Neural cell (in vitro differentiated cells): ENCODE data around the gene LIMS1. TPM values are rescaled to one million over a fixed set of nuclear protein-coding genes. Genes with fewer than 3 reads are reported as not detected.

Experiments
- H2AFZ ChIP-seq: fragments of 200-600, 300-800 bp; sonication (generic), shearing (Covaris generic); 2 replicates; pipeline ENCODE4 v1.6.0; 2014; ENCODE audit warnings: low read depth, mild to moderate bottlenecking, antibody characterized with exemption, low read length, moderate library complexity
- H3F3A ChIP-seq: fragments of 200-600 bp; shearing (Covaris generic); 2 replicates; pipeline ENCODE4 v1.6.1; 2016; ENCODE audit warnings: mild to moderate bottlenecking, moderate library complexity, mixed read lengths, antibody characterized with exemption, low read length; ENCODE audit not compliant: insufficient read depth, poor library complexity, severe bottlenecking
- H3K27ac ChIP-seq: fragments of 200-600, 300-800 bp; sonication (generic), shearing (Covaris generic); 2 replicates; pipeline ENCODE4 v1.5.1; 2014; ENCODE audit warnings: mild to moderate bottlenecking, low read length, moderate library complexity
- H3K27me3 ChIP-seq: fragments of 300-800, 200-600 bp; sonication (generic), shearing (Covaris generic); 2 replicates; pipeline ENCODE4 v1.6.0; 2014; ENCODE audit warnings: mild to moderate bottlenecking, low read depth, low read length, moderate library complexity; ENCODE audit not compliant: insufficient read depth
- H3K36me3 ChIP-seq: fragments of 300-800, 200-600 bp; sonication (generic), shearing (Covaris generic); 2 replicates; pipeline ENCODE4 v1.5.1; 2014; ENCODE audit warnings: mild to moderate bottlenecking, antibody characterized with exemption, low read length, moderate library complexity; ENCODE audit not compliant: insufficient read depth
- H3K4me2 ChIP-seq: fragments of 300-800, 200-600 bp; sonication (generic), shearing (Covaris generic); 2 replicates; pipeline ENCODE4 v1.6.0; 2014; ENCODE audit warnings: mild to moderate bottlenecking, low read length
- H3K4me3 ChIP-seq: fragments of 300-800, 200-600 bp; sonication (generic), shearing (Covaris generic); 2 replicates; pipeline ENCODE4 v1.5.1; 2014; ENCODE audit warnings: mild to moderate bottlenecking, low read length, moderate library complexity
- H3K79me2 ChIP-seq: fragments of 200-600 bp; shearing (Covaris generic); replicated peaks from 2 replicates; pipeline ENCODE4 v1.6.0; 2014; ENCODE audit warnings: mild to moderate bottlenecking, low read length, moderate library complexity; ENCODE audit not compliant: insufficient read depth
- H3K9ac ChIP-seq: fragments of 300-800, 200-600 bp; sonication (generic), shearing (Covaris generic); 2 replicates; pipeline ENCODE4 v1.6.1; 2016; ENCODE audit warnings: mild to moderate bottlenecking, low read length, mixed read lengths
- H3K9me2 ChIP-seq: fragments of 200-600 bp; shearing (Covaris generic); 2 replicates; pipeline ENCODE4 v1.6.1; 2016; ENCODE audit warnings: mild to moderate bottlenecking, low read length, mixed read lengths; ENCODE audit not compliant: insufficient read depth
- H3K9me3 ChIP-seq: fragments of 200-600, 300-800 bp; sonication (generic), shearing (Covaris generic); 2 replicates; pipeline ENCODE4 v1.6.1; 2016; ENCODE audit warnings: mild to moderate bottlenecking, mixed run types, low read length, moderate library complexity, mixed read lengths
- H4K20me1 ChIP-seq: fragments of 200-600 bp; shearing (Covaris generic); 2 replicates; pipeline ENCODE4 v1.6.1; 2016; ENCODE audit warnings: mild to moderate bottlenecking, mixed run types; ENCODE audit not compliant: insufficient read depth
- CTCF ChIP-seq: fragments of 450-650 bp; IDR thresholded peaks from 2 replicates; pipeline ENCODE4 v1.5.1; 2014; ENCODE audit warnings: antibody characterized with exemption, mild to moderate bottlenecking, moderate library complexity; ENCODE audit not compliant: poor library complexity, severe bottlenecking
- EP300 ChIP-seq: fragments of 450-650 bp; conservative IDR thresholded peaks from 2 replicates; pipeline ENCODE4 v1.6.1; 2014; ENCODE audit warnings: antibody characterized with exemption, mild to moderate bottlenecking, moderate library complexity; ENCODE audit not compliant: poor library complexity, severe bottlenecking
- EZH2 ChIP-seq: fragments of 200-600, 300-800 bp; shearing (Covaris generic), sonication (generic); IDR thresholded peaks from 2 replicates; pipeline ENCODE4 v1.6.1; 2014; ENCODE audit warnings: antibody characterized with exemption, low read length, borderline replicate concordance, mild to moderate bottlenecking; ENCODE audit not compliant: insufficient read depth, poor library complexity, severe bottlenecking
- MXI1 ChIP-seq: fragments of 450-650 bp; conservative IDR thresholded peaks from 2 replicates; pipeline ENCODE4 v1.6.1; 2014; ENCODE audit warnings: antibody characterized with exemption, mild to moderate bottlenecking; ENCODE audit not compliant: poor library complexity, severe bottlenecking
- POLR2AphosphoS5 ChIP-seq: IDR thresholded peaks from 2 replicates; pipeline ENCODE4 v1.6.1; 2012
- RAD21 ChIP-seq: fragments of 450-650 bp; conservative IDR thresholded peaks from 2 replicates; pipeline ENCODE4 v1.6.1; 2014; ENCODE audit warnings: antibody characterized with exemption, mild to moderate bottlenecking, moderate library complexity
- REST ChIP-seq: IDR thresholded peaks from 2 replicates; pipeline ENCODE4 v1.6.1; 2012; ENCODE audit warnings: borderline replicate concordance
- SMC3 ChIP-seq: fragments of 450-650 bp; conservative IDR thresholded peaks from 2 replicates; pipeline ENCODE4 v1.6.1; 2014; ENCODE audit warnings: antibody characterized with exemption, mild to moderate bottlenecking, moderate library complexity; ENCODE audit not compliant: poor library complexity
- TAF1 ChIP-seq: IDR thresholded peaks from 2 replicates; pipeline ENCODE4 v1.6.1; 2012; ENCODE audit warnings: low read depth
- polyA plus RNA-seq: library from polyadenylated mRNA; depleted of rRNA; stranded (reverse); fragments of >200 nt; gene quantifications from 2 replicates; pipeline ENCODE4 v1.2.3, GENCODE V29; 2014

LIMS1 gene
- polyA plus RNA-seq, 1 donor from 2014 or later = 12.3 TPM

DNA sequence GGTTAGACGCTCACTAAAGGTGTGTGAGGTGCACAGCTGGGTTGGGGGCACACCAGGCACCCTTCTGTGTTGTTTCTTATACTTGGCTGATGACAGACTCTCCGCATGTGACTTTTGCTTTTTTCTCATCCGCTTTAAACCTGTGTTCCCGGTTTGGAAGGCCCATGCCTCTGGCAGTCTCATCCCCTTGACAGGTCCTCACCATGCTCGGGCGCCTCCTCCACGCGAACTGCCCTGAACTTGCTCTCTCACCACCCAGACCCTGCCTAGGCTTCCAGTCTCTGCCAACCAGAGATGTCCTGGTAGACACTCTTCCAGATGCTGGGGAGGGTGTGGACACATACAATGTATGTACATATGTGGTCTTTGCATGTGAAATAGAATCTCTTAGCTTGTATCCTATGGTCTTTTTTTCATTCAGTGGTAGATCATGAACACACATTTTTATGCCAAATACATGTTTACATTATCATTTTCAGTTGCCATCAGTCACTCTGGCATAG, 79.8 kb downstream of the LIMS1 start:
- no peaks in the 10 kb centered on the region for H3K9me3 ChIP-seq
- no peak overlapping the region for H3K9ac ChIP-seq
- no peaks in the 10 kb centered on the region for H3K27me3 ChIP-seq
- TF ChIP-seq SMC3 = no peak
- no peak for TF ChIP-seq MXI1
- no peak for TF ChIP-seq REST
- TF ChIP-seq RAD21 = no peak
- no peak for TF ChIP-seq CTCF
- no peak for TF ChIP-seq TAF1
- no peak for TF ChIP-seq EP300
- no peak for TF ChIP-seq EZH2
- no peak for TF ChIP-seq POLR2AphosphoS5
- H3K36me3 ChIP-seq = no peaks in the 10 kb centered on the region
- no peak overlapping the region for H3K4me2 ChIP-seq
- no peak overlapping the region for H3K27ac ChIP-seq
- H4K20me1 ChIP-seq = no peaks in the 10 kb centered on the region
- no peak overlapping the region for H3K4me3 ChIP-seq
- H3K79me2 ChIP-seq = no peaks in the 10 kb centered on the region
- H3F3A ChIP-seq = no peaks in the 10 kb centered on the region
- H3K9me2 ChIP-seq = no peaks in the 10 kb centered on the region
- no peak overlapping the region for H2AFZ ChIP-seq

DNA sequence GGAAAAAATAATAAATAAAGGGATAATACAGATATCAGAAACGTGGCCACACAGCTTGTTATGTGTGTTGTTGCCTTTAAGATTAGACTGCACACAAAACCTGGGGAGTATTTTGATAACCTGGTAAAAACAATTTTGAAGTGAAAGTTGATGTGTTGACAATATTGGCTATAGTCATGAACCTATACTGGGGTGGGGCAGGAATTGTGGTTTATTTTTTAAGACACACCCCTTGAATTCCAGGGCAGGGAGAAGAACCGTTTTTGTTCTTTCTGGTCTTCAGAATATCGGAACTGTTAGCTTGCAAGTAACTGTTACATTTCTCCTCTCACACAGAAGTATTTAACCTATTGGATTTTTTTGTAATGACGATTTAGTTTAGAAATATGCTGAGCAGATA, 80.4 kb downstream of the LIMS1 start:
- H3K4me3 ChIP-seq = no peak overlapping the region
- no peaks in the 10 kb centered on the region for H3K36me3 ChIP-seq
- H3K9ac ChIP-seq = no peak overlapping the region
- no peak overlapping the region for H2AFZ ChIP-seq
- H3K79me2 ChIP-seq = no peaks in the 10 kb centered on the region
- no peaks in the 10 kb centered on the region for H3K27me3 ChIP-seq
- H4K20me1 ChIP-seq = no peaks in the 10 kb centered on the region
- no peaks in the 10 kb centered on the region for H3F3A ChIP-seq
- H3K9me2 ChIP-seq = no peaks in the 10 kb centered on the region
- TF ChIP-seq SMC3 (no peak), EZH2 (no peak)
- no peak overlapping the region for H3K4me2 ChIP-seq
- H3K9me3 ChIP-seq = no peaks in the 10 kb centered on the region
- no peak overlapping the region for H3K27ac ChIP-seq
